GM12878 (cell line): Measurements from ENCODE around the gene ESR1. TPM values are rescaled to one million over a fixed set of nuclear protein-coding genes. Genes with fewer than 3 reads are reported as not detected.

ENCODE experiments used
- ATAC-seq: fragments of 200-7000 bp; cut with Tn5 transposase; 3 replicates; pipeline ENCODE4 v1.9.1; 2020; ENCODE audit warnings: mild to moderate bottlenecking, moderate library complexity
- BruUV-seq: library from RNA; stranded (reverse); fragments of 400-500 nt; replicated peaks from 2 replicates; lab custom pipeline; 2021; lab: Mats Ljungman, UMichigan
- CTCF ChIA-PET: fragments of 300-600 bp; sonication (Branson Sonifier 250); formaldehyde crosslinking; extraction: SDS; loops from one replicate; lab custom pipeline; 2021; ENCODE audit warnings: inconsistent platforms; lab: Yijun Ruan, JAX
- POLR2A ChIA-PET: fragments of 350-600 bp; formaldehyde crosslinking; extraction: SDS; loops from one replicate; lab custom pipeline; 2021; ENCODE audit warnings: inconsistent platforms; lab: Charles Lee
- RAD21 ChIA-PET: fragments of 300-600 bp; sonication (Branson Sonifier 250); formaldehyde crosslinking; loops from one replicate; lab custom pipeline; 2023; ENCODE audit warnings: antibody characterized with exemption; ENCODE audit not compliant: unreplicated experiment; lab: Charles Lee
- SMC1A ChIA-PET: fragments of 300-600 bp; sonication (Branson Sonifier 250); formaldehyde crosslinking; loops from one replicate; lab custom pipeline; 2023; ENCODE audit not compliant: unreplicated experiment, uncharacterized antibody; lab: Charles Lee
- DNase-seq: peaks from one replicate; pipeline ENCODE4 v3.0.0-alpha.2; 2011; ENCODE audit warnings: low read depth, low spot score
- FAIRE-seq: peaks from 3 replicates; lab custom pipeline; 2011; peaks lifted over from hg19 to GRCh38; lab: Jason Lieb, UNC
- H2AFZ ChIP-seq: 2 replicates; pipeline ENCODE4 v1.6.0; 2011; ENCODE audit warnings: low read depth, low read length, control low read depth; ENCODE audit not compliant: control insufficient read depth
- H3K27ac ChIP-seq: 2 replicates; pipeline ENCODE4 v1.5.1; 2011; ENCODE audit warnings: control low read depth; ENCODE audit not compliant: control insufficient read depth, insufficient read depth
- H3K27me3 ChIP-seq, 2 experiments: replicated peaks in 1 of 2; 2 replicates each; pipeline versions ENCODE4 v1.6.0 to v1.6.1; 2011; ENCODE audit warnings: low read length in 1 of 2; ENCODE audit not compliant: control insufficient read depth in 2 of 2, insufficient read depth in 2 of 2
- H3K36me3 ChIP-seq, 2 experiments: 2 replicates each; pipeline ENCODE4 v1.5.1; 2011; ENCODE audit warnings: low read length in 1 of 2; ENCODE audit not compliant: control insufficient read depth in 2 of 2, insufficient read depth in 2 of 2
- H3K4me1 ChIP-seq: 2 replicates; pipeline ENCODE4 v1.6.1; 2011; ENCODE audit warnings: mild to moderate bottlenecking, low read length, moderate library complexity, mixed read lengths; ENCODE audit not compliant: control insufficient read depth, insufficient read depth
- H3K4me2 ChIP-seq: 2 replicates; pipeline ENCODE4 v1.6.0; 2011; ENCODE audit warnings: control low read depth; ENCODE audit not compliant: control insufficient read depth, insufficient read depth
- H3K4me3 ChIP-seq: fragments of 200-600 bp; sonication (generic); 2 replicates; pipeline ENCODE4 v1.5.1; 2016
- H3K79me2 ChIP-seq: 2 replicates; pipeline ENCODE4 v1.6.0; 2011; ENCODE audit warnings: low read length; ENCODE audit not compliant: control insufficient read depth, insufficient read depth
- H3K9ac ChIP-seq: 2 replicates; pipeline ENCODE4 v1.8.0; 2011; ENCODE audit warnings: low read length, control low read depth, mixed read lengths; ENCODE audit not compliant: control insufficient read depth, insufficient read depth
- H3K9me3 ChIP-seq: replicated peaks from 3 replicates; pipeline ENCODE4 v1.5.1; 2011; ENCODE audit warnings: mild to moderate bottlenecking, low read length; ENCODE audit not compliant: control insufficient read depth, insufficient read depth
- H4K20me1 ChIP-seq: 2 replicates; pipeline ENCODE4 v1.6.0; 2011; ENCODE audit not compliant: control insufficient read depth, insufficient read depth
- ASH2L ChIP-seq: fragments of 300-600, 200-600 bp; sonication (generic); IDR thresholded peaks from 2 replicates; pipeline ENCODE4 v1.6.1; 2017; ENCODE audit warnings: low read depth, mild to moderate bottlenecking, borderline replicate concordance
- CHD2 ChIP-seq: IDR thresholded peaks from 2 replicates; pipeline ENCODE4 v1.6.1; 2011; ENCODE audit warnings: low read depth, low read length, improper control_type of control experiment, borderline replicate concordance
- E2F4 ChIP-seq: IDR thresholded peaks from 2 replicates; pipeline ENCODE4 v1.6.1; 2012; ENCODE audit warnings: low read depth, low read length, improper control_type of control experiment
- ETV6 ChIP-seq, 2 experiments: fragments of 450-650 bp in 1 of 2; IDR thresholded peaks in 1 of 2; conservative IDR thresholded peaks in 1 of 2; 2 replicates each; pipeline ENCODE4 v1.6.1; 2014; ENCODE audit warnings: antibody characterized with exemption in 1 of 2, borderline replicate concordance in 1 of 2, low read depth in 1 of 2, mild to moderate bottlenecking in 1 of 2, moderate library complexity in 1 of 2
- EZH2 ChIP-seq: IDR thresholded peaks from 2 replicates; pipeline ENCODE4 v1.6.1; 2012; ENCODE audit warnings: low read depth, mild to moderate bottlenecking, control low read depth, inconsistent platforms, low read length, borderline replicate concordance; ENCODE audit not compliant: control insufficient read depth
- GATAD2B ChIP-seq: fragments of 450-650 bp; conservative IDR thresholded peaks from 2 replicates; pipeline ENCODE4 v1.6.1; 2017; ENCODE audit warnings: low read depth, mild to moderate bottlenecking, moderate library complexity
- IKZF1 ChIP-seq: fragments of 450-650 bp; conservative IDR thresholded peaks from 2 replicates; pipeline ENCODE4 v1.6.1; 2017; ENCODE audit warnings: antibody characterized with exemption, mild to moderate bottlenecking
- NBN ChIP-seq: fragments of 450-650 bp; IDR thresholded peaks from 2 replicates; pipeline ENCODE4 v1.6.1; 2016
- NFYB ChIP-seq: IDR thresholded peaks from 2 replicates; pipeline ENCODE4 v1.6.1; 2011; ENCODE audit warnings: low read depth, mild to moderate bottlenecking, low read length, improper control_type of control experiment, moderate library complexity; ENCODE audit not compliant: insufficient read depth
- RB1 ChIP-seq: fragments of 450-650 bp; formaldehyde crosslinking; IDR thresholded peaks from 2 replicates; pipeline ENCODE4 v1.6.1; 2017; ENCODE audit warnings: mild to moderate bottlenecking, borderline replicate concordance
- RFX5 ChIP-seq: IDR thresholded peaks from 2 replicates; pipeline ENCODE4 v1.6.1; 2011; ENCODE audit warnings: low read depth, low read length, improper control_type of control experiment
- SRF ChIP-seq, 2 experiments: IDR thresholded peaks; 2 replicates each; pipeline ENCODE4 v1.6.1; 2011; ENCODE audit warnings: low read depth in 2 of 2, low read length in 2 of 2, mild to moderate bottlenecking in 1 of 2, moderate library complexity in 1 of 2
- ZNF207 ChIP-seq: fragments of 450-650 bp; IDR thresholded peaks from 2 replicates; pipeline ENCODE4 v1.6.1; 2014; ENCODE audit warnings: antibody characterized with exemption, mild to moderate bottlenecking, borderline replicate concordance
- ZNF274 ChIP-seq: IDR thresholded peaks from one replicate; pipeline ENCODE4 v1.8.0; 2011; ENCODE audit not compliant: insufficient read length, insufficient read depth
- WGBS: methylation state at CpG from one replicate; pipeline ENCODE4 v1.1.6; 2016; ENCODE audit warnings: low lambda C conversion rate; ENCODE audit not compliant: insufficient replicate concordance, insufficient coverage; ENCODE audit errors: missing lambda C conversion rate; 5-methylcytosine and 5-hydroxymethylcytosine counted together
- in situ Hi-C: fragments of 300-500 bp; cut with MboI; formaldehyde crosslinking; loops from 9 replicates; pipeline ENCODE4 v1.14.3; 2018; ENCODE audit warnings: mixed read lengths
- intact Hi-C: fragments of 100-400 bp; cut with micrococcal nuclease; formaldehyde crosslinking; loops from one replicate; pipeline ENCODE4 v1.14.2; 2022; ENCODE audit not compliant: unreplicated experiment
- polyA plus RNA-seq, 11 experiments: library from polyadenylated mRNA; depleted of rRNA in 4 of 11; unstranded in 6 of 11; stranded (reverse) in 5 of 11; fragments of >200 nt; fragmentation: Nextera tagmentation in 4 of 11; fragmentation: Illumina TruSeq in 1 of 11; extraction: Ambion mirVana in 4 of 11; extraction: Trizol in 1 of 11; gene quantifications; 1 replicate in 1 of 11; 2 replicates in 10 of 11; pipeline versions ENCODE4 v1.2.1 to v1.2.3, GENCODE V29; 2011 to 2016; ENCODE audit warnings: inconsistent platforms in 2 of 11, missing spikeins in 2 of 11, low read depth in 1 of 11
- total RNA-seq, 4 experiments: library from RNA; depleted of rRNA in 3 of 4; stranded (reverse); fragments of >200 nt in 3 of 4; fragmentation: Illumina TruSeq in 1 of 4; extraction: Trizol in 1 of 4; gene quantifications; 2 replicates each; pipeline versions ENCODE4 v1.2.1 to v1.2.3, GENCODE V29; 2013 to 2021
- TF ChIP-seq, protein P1 (sequence below): fragments of 450-650 bp; IDR thresholded peaks from 2 replicates; pipeline ENCODE4 v1.6.1; 2017; ENCODE audit warnings: low read depth, mild to moderate bottlenecking, moderate library complexity

The ESR1 gene
- total and polyA plus RNA-seq, 10 of the 15 experiments (the other 5 are each of a cell fraction or from before 2014, with no cell fraction given) = 0.03 to 0.51 (median 0.21) TPM; not detected in 4

- BruUV-seq = no TSS peak
- Histone ChIP-seq H3K4me3 (no peak overlapping the region), H3K9ac (no peak overlapping the region), H3K4me2 (no peak overlapping the region), H3K9me3 (no peaks in the 10 kb centered on the region), H4K20me1 (no peaks in the 10 kb centered on the region), H3K27ac (no peak overlapping the region), H3K4me1 (no peaks in the 10 kb centered on the region), H3K27me3 (0 out of 4 replicates have a peak, but pooled peaks cover 0 to 2% of the 10 kb centered on the region in 2 experiments), H3K36me3 (no peaks in the 10 kb centered on the region), H2AFZ (no peak overlapping the region), H3K79me2 (no peaks in the 10 kb centered on the region)
- no peak for ATAC-seq
- ChIA-PET CTCF (interaction anchor here (0.6 to 1.3 kb wide), 2 partner anchors 10 to 435 kb away, joined by 3 to 4 read pairs; no protein-coding TSS in a partner anchor), RAD21 (no interaction called here), SMC1A (no interaction called here), POLR2A (no interaction called here)
- DNase-seq = no peak
- TF ChIP-seq EZH2 (no peak), SRF (IDR thresholded peaks at IDR 0.05; ENCODE audit: low read depth in 2 of 2, low read length in 2 of 2) (no peak), IKZF1 (no peak), RB1 (no peak), ASH2L (no peak), ETV6 (conservative IDR thresholded peaks at IDR 0.05 in 1 of 2, IDR thresholded peaks at IDR 0.05 in 1 of 2; ENCODE audit: borderline replicate concordance in 1 of 2, low read depth in 1 of 2) (no peak), CHD2 (no peak), RFX5 (no peak), ZNF207 (no peak), NFYB (no peak), NBN (no peak), ZNF274 (no peak), GATAD2B (no peak), E2F4 (no peak)
- TF ChIP-seq, protein P1, sequence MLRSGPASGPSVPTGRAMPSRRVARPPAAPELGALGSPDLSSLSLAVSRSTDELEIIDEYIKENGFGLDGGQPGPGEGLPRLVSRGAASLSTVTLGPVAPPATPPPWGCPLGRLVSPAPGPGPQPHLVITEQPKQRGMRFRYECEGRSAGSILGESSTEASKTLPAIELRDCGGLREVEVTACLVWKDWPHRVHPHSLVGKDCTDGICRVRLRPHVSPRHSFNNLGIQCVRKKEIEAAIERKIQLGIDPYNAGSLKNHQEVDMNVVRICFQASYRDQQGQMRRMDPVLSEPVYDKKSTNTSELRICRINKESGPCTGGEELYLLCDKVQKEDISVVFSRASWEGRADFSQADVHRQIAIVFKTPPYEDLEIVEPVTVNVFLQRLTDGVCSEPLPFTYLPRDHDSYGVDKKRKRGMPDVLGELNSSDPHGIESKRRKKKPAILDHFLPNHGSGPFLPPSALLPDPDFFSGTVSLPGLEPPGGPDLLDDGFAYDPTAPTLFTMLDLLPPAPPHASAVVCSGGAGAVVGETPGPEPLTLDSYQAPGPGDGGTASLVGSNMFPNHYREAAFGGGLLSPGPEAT = no peak
- no peak for FAIRE-seq
- intact Hi-C loops = no loop called here
- in situ Hi-C loops = no loop called here
- WGBS = 4% methylated on average over 3 of the region's 3 CpGs
Measured at GRCh38 chr6:151832710-151833109, 25.2 kb downstream of the ESR1 start.
